Liver (tissue), 9 donors: Measurements from ENCODE around the gene ATP5F1D. TPM values are rescaled to one million over a fixed set of nuclear protein-coding genes. Genes with fewer than 3 reads are reported as not detected.

Experiments used
- DNase-seq: peaks from one replicate; pipeline ENCODE4 v3.0.0-alpha.2; 2017; ENCODE audit warnings: low spot score
- H3K27ac ChIP-seq, 2 donors: one replicate each; pipeline ENCODE4 v1.7.0; 2013; ENCODE audit warnings: inconsistent platforms in 2 of 2, low read length in 2 of 2, control low read depth in 1 of 2, low read depth in 1 of 2, mild to moderate bottlenecking in 1 of 2
- H3K27me3 ChIP-seq, 4 donors: one replicate each; pipeline versions ENCODE4 v1.6.1 to v1.7.0; 2013; ENCODE audit warnings: low read length in 3 of 4, inconsistent platforms in 1 of 4, mild to moderate bottlenecking in 1 of 4, moderate library complexity in 1 of 4; ENCODE audit not compliant: control insufficient read depth in 4 of 4, insufficient read depth in 4 of 4
- H3K36me3 ChIP-seq, 4 donors: one replicate each; pipeline versions ENCODE4 v1.6.1 to v1.7.0; 2013; ENCODE audit warnings: low read length in 3 of 4, mild to moderate bottlenecking in 3 of 4, low read depth in 1 of 4, moderate library complexity in 1 of 4; ENCODE audit not compliant: control insufficient read depth in 4 of 4, insufficient read depth in 3 of 4
- H3K4me1 ChIP-seq, 4 donors: one replicate each; pipeline versions ENCODE4 v1.6.1 to v1.7.0; 2013; ENCODE audit warnings: low read length in 3 of 4, mild to moderate bottlenecking in 3 of 4, moderate library complexity in 1 of 4; ENCODE audit not compliant: control insufficient read depth in 4 of 4, insufficient read depth in 4 of 4
- H3K4me3 ChIP-seq, 3 donors: one replicate each; pipeline versions ENCODE4 v1.6.1 to v1.7.0; 2013; ENCODE audit warnings: low read length in 3 of 3, control low read depth in 1 of 3, low read depth in 1 of 3, mild to moderate bottlenecking in 1 of 3
- H3K9ac ChIP-seq, 2 donors: one replicate each; pipeline ENCODE4 v1.7.0; 2013; ENCODE audit warnings: low read length in 2 of 2, mild to moderate bottlenecking in 2 of 2, moderate library complexity in 2 of 2, control low read depth in 1 of 2, low read depth in 1 of 2
- H3K9me3 ChIP-seq, 4 donors: one replicate each; pipeline versions ENCODE4 v1.6.1 to v1.7.0; 2013; ENCODE audit warnings: low read length in 3 of 4; ENCODE audit not compliant: control insufficient read depth in 4 of 4
- ATF3 ChIP-seq: IDR thresholded peaks from 2 replicates; pipeline ENCODE4 v1.6.1; 2016; ENCODE audit warnings: antibody characterized with exemption
- EGR1 ChIP-seq, 2 donors: IDR thresholded peaks; 2 replicates each; pipeline ENCODE4 v1.6.1; 2016 to 2018; ENCODE audit warnings: antibody characterized with exemption in 2 of 2, low read depth in 2 of 2
- FOXA1 ChIP-seq: IDR thresholded peaks from 2 replicates; pipeline ENCODE4 v1.6.1; 2016; ENCODE audit warnings: antibody characterized with exemption
- FOXA2 ChIP-seq: IDR thresholded peaks from 2 replicates; pipeline ENCODE4 v1.6.1; 2016; ENCODE audit warnings: antibody characterized with exemption
- GABPA ChIP-seq, 2 donors: IDR thresholded peaks in 1 of 2; conservative IDR thresholded peaks in 1 of 2; 2 replicates each; pipeline ENCODE4 v1.6.1; 2016; ENCODE audit warnings: antibody characterized with exemption in 2 of 2, mild to moderate bottlenecking in 1 of 2, moderate library complexity in 1 of 2
- HNF4A ChIP-seq, 2 donors: conservative IDR thresholded peaks; 2 replicates each; pipeline ENCODE4 v1.6.1; 2016; ENCODE audit warnings: antibody characterized with exemption in 2 of 2, mild to moderate bottlenecking in 2 of 2
- HNF4G ChIP-seq: IDR thresholded peaks from 2 replicates; pipeline ENCODE4 v1.6.1; 2016; ENCODE audit warnings: antibody characterized with exemption
- JUND ChIP-seq, 2 donors: IDR thresholded peaks; 2 replicates each; pipeline ENCODE4 v1.6.1; 2016; ENCODE audit warnings: antibody characterized with exemption in 2 of 2
- MAX ChIP-seq: IDR thresholded peaks from 2 replicates; pipeline ENCODE4 v1.6.1; 2016; ENCODE audit warnings: antibody characterized with exemption
- NR2F2 ChIP-seq: IDR thresholded peaks from 2 replicates; pipeline ENCODE4 v1.6.1; 2016; ENCODE audit warnings: antibody characterized with exemption
- RAD21 ChIP-seq, 2 donors: IDR thresholded peaks; 2 replicates each; pipeline ENCODE4 v1.6.1; 2016; ENCODE audit warnings: antibody characterized with exemption in 2 of 2, mild to moderate bottlenecking in 2 of 2
- RXRA ChIP-seq, 2 donors: IDR thresholded peaks; 2 replicates each; pipeline ENCODE4 v1.6.1; 2017 to 2018; ENCODE audit warnings: antibody characterized with exemption in 2 of 2, mild to moderate bottlenecking in 1 of 2
- SP1 ChIP-seq: IDR thresholded peaks from 2 replicates; pipeline ENCODE4 v1.6.1; 2018; ENCODE audit warnings: antibody characterized with exemption, mild to moderate bottlenecking
- TAF1 ChIP-seq: conservative IDR thresholded peaks from 2 replicates; pipeline ENCODE4 v1.6.1; 2016; ENCODE audit warnings: antibody characterized with exemption, mild to moderate bottlenecking
- YY1 ChIP-seq: IDR thresholded peaks from 2 replicates; pipeline ENCODE4 v1.6.1; 2016; ENCODE audit warnings: antibody characterized with exemption, mild to moderate bottlenecking
- WGBS: extraction: QIAGEN DNeasy Blood & Tissue Kit; methylation state at CpG from one replicate; pipeline ENCODE4 v1.1.7; 2013; 5-methylcytosine and 5-hydroxymethylcytosine counted together
- polyA plus RNA-seq, 2 donors: library from polyadenylated mRNA; stranded (reverse) in 1 of 2; unstranded in 1 of 2; fragments of 200-250 nt in 1 of 2; fragments of >200 nt in 1 of 2; fragmentation: Nextera tagmentation in 1 of 2; extraction: Ambion mirVana in 1 of 2; gene quantifications; one replicate each; pipeline versions ENCODE4 v1.2.1 to v1.2.3, GENCODE V29; 2013 to 2015
- total RNA-seq, 2 donors: library from RNA; depleted of rRNA; stranded (reverse); fragments of >200 nt; gene quantifications; one replicate each; pipeline ENCODE4 v1.2.3, GENCODE V29; 2014
- TF ChIP-seq, protein P1 (sequence below): fragments of 150-350 bp; IDR thresholded peaks from 2 replicates; pipeline ENCODE4 v1.5.1; 2017; ENCODE audit warnings: improper control_type of control experiment, low read depth, low read length; ENCODE audit not compliant: missing input control
- donor health status: healthy.
- donor health status: healthy.
- donor health status: healthy.
- donor health status: healthy.
- donor health status: healthy.

Gene ATP5F1D
- total and polyA plus RNA-seq, 4 donors: 20.2 to 315 (median 145) TPM

- no peak for TF ChIP-seq FOXA1
- TF ChIP-seq JUND (IDR thresholded peaks at IDR 0.05): peak in 1 of 2 donors; percentile 36
- no peak for TF ChIP-seq ATF3
- peak in 1 of 2 donors; percentile 5 for TF ChIP-seq RAD21 (IDR thresholded peaks at IDR 0.05)
- peak; percentile 96 for TF ChIP-seq NR2F2
- peak; percentile 53 for TF ChIP-seq SP1
- no peak for TF ChIP-seq TAF1
- TF ChIP-seq GABPA (IDR thresholded peaks at IDR 0.05 in 1 of 2, conservative IDR thresholded peaks at IDR 0.05 in 1 of 2): peak in 1 of 2 donors; percentile 76
- peak; percentile 68 for TF ChIP-seq HNF4G
- peak; percentile 60 to 77 for TF ChIP-seq RXRA (IDR thresholded peaks at IDR 0.05)
- TF ChIP-seq EGR1 (IDR thresholded peaks at IDR 0.05; ENCODE audit: low read depth in 2 of 2): peak in 1 of 2 donors; percentile 2
Observed at GRCh38 chr19:1259206-1259875, 17.8 kb downstream of the ATP5F1D start (continued).

DNA sequence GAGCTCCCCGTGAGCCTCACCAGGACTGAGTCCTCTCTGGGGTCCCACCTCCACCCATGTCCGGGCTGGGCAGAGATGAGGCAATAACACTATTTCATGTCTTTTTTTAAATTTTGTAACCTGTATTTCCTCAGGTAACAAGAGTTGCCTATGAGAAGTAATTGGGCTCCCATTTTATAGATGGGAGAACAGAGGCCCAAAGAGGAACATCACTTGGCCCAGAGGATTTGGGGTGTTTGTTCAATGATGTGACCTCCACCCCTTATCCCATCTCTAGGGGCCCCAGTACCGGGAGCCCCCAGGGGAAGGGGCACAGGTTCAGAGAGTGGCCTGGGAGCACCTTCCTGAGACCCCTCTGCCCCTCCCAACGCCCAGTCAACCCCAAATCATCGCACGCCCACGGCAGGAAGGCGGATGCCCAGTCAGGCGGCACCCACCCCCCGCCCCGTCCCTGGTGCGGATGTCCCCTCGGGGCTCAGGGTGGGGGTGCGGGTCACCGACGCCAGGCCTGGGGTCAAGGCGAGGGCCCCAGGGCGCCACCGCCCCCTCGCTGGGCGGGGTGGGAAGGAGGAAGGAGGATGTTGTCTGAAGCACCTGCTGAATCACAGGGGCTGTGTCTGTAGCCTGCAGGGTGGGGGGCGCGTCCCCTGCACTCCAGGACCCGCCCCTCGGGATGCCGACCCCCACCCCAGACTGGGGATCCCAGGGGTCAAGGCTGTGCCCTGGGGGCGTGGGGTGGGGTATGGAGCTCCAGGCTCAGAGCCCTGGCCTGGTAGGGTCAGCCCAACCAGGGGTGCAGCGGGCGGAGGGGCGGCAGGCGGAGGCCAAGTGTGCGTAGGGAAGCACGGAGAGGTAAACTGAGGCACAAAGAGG is 18.6 kb downstream of the ATP5F1D start:
- peak overlapping the region; percentile 82 to 97 for H3K27ac ChIP-seq
- TF ChIP-seq HNF4A (conservative IDR thresholded peaks at IDR 0.05): no peak
- TF ChIP-seq NR2F2: peak; percentile 48
- no peak overlapping the region for H3K4me3 ChIP-seq
- H3K9ac ChIP-seq: peak overlapping the region; percentile 37 to 52
- peaks cover 22 to 69% (median 50%) of the 10 kb centered on the region in 4 donors for H3K4me1 ChIP-seq
- peaks cover 8 to 22% (median 16%) of the 10 kb centered on the region in 4 donors for H3K36me3 ChIP-seq
- H3K27me3 ChIP-seq: no peaks in the 10 kb centered on the region
- H3K9me3 ChIP-seq: no peaks in the 10 kb centered on the region
- WGBS: 16% methylated on average over 33 of the region's 33 CpGs
- no peak for DNase-seq

- Histone ChIP-seq H3K4me1 (peaks cover 23 to 69% (median 47%) of the 10 kb centered on the region in 4 donors), H3K9ac (peak overlapping the region; percentile 2 to 59), H3K27me3 (no peaks in the 10 kb centered on the region), H3K36me3 (peaks cover 7 to 14% (median 9%) of the 10 kb centered on the region in 4 donors), H3K27ac (peak overlapping the region; percentile 93 to 97), H3K9me3 (no peaks in the 10 kb centered on the region), H3K4me3 (peak overlapping the region; percentile 11 to 62 (median 52))
- TF ChIP-seq MAX: no peak
- TF ChIP-seq, protein P1, sequence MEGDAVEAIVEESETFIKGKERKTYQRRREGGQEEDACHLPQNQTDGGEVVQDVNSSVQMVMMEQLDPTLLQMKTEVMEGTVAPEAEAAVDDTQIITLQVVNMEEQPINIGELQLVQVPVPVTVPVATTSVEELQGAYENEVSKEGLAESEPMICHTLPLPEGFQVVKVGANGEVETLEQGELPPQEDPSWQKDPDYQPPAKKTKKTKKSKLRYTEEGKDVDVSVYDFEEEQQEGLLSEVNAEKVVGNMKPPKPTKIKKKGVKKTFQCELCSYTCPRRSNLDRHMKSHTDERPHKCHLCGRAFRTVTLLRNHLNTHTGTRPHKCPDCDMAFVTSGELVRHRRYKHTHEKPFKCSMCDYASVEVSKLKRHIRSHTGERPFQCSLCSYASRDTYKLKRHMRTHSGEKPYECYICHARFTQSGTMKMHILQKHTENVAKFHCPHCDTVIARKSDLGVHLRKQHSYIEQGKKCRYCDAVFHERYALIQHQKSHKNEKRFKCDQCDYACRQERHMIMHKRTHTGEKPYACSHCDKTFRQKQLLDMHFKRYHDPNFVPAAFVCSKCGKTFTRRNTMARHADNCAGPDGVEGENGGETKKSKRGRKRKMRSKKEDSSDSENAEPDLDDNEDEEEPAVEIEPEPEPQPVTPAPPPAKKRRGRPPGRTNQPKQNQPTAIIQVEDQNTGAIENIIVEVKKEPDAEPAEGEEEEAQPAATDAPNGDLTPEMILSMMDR: no peak
- TF ChIP-seq YY1: no peak
- TF ChIP-seq TAF1: no peak
- TF ChIP-seq RXRA (IDR thresholded peaks at IDR 0.05): no peak
- TF ChIP-seq SP1: peak; percentile 65
- no peak for TF ChIP-seq HNF4G
- no peak for TF ChIP-seq FOXA2
- TF ChIP-seq RAD21 (IDR thresholded peaks at IDR 0.05): no peak
- no peak for TF ChIP-seq GABPA (IDR thresholded peaks at IDR 0.05 in 1 of 2, conservative IDR thresholded peaks at IDR 0.05 in 1 of 2)
- peak in 1 of 2 donors; percentile 68 for TF ChIP-seq EGR1 (IDR thresholded peaks at IDR 0.05; ENCODE audit: low read depth in 2 of 2)
- TF ChIP-seq FOXA1: no peak
- TF ChIP-seq NR2F2: no peak
- peak; percentile 96 for DNase-seq
- 1% methylated on average over 82 of the region's 83 CpGs for WGBS
Observed at GRCh38 chr19:1260749-1261537, 19.4 kb downstream of the ATP5F1D start.
